ENCODE measurements around the gene FMNL2. TPM values are rescaled to one million over a fixed set of nuclear protein-coding genes. Genes with fewer than 3 reads are reported as not detected.

The FMNL2 gene
- total RNA-seq, 1 experiment from 2014 or later, result 33.6 TPM

DNA sequence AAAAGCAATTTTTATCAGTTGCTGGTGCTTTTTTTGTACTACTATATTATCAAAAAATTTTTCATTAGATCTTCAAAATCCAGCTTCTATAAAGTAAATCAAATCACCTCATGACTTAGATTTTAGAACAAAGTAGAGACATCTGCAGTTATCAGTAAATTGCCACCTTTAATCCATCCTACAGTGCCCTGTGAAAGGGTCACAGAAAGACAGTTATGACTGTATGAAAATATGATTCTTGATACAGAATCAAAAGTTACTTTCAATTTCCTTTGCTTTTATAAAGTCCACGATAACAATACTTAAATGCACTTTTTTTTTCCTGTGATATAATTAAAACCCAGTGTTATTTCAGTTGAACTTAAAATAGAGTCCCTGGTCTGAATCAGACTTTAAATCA lies 320.9 kb downstream of the FMNL2 start:
- Histone ChIP-seq H2BK20ac (ENCODE audit: low read depth, low read length, poor library complexity, severe bottlenecking) (no peak overlapping the region), H3K4me1 (ENCODE audit: insufficient read depth, low read length) (no peaks in the 10 kb centered on the region), H2AFZ (ENCODE audit: low read length) (no peak overlapping the region), H3K18ac (ENCODE audit: insufficient read length, low read depth, low read length) (no peak overlapping the region), H3K9ac (ENCODE audit: extremely low read depth, insufficient read length, low read length) (no peak overlapping the region), H3K79me2 (ENCODE audit: insufficient read depth, low read length) (no peaks in the 10 kb centered on the region), H4K8ac (replicated peaks; ENCODE audit: insufficient read length, low read depth, low read length) (no peak overlapping the region), H2BK12ac (ENCODE audit: insufficient read length, low read depth, low read length) (no peak overlapping the region), H2BK120ac (ENCODE audit: low read depth, low read length, poor library complexity, severe bottlenecking) (no peak overlapping the region), H4K20me1 (ENCODE audit: control insufficient read depth, insufficient read depth, insufficient read length) (no peaks in the 10 kb centered on the region), H3K27ac (ENCODE audit: insufficient read length, low read depth, low read length) (no peak overlapping the region), H2AK5ac (ENCODE audit: insufficient read length, low read length) (no peak overlapping the region), H4K91ac (ENCODE audit: insufficient read length, low read depth, low read length) (no peak overlapping the region), H3K23ac (ENCODE audit: insufficient read length, low read depth, low read length) (no peak overlapping the region), H3K14ac (ENCODE audit: insufficient read depth, low read length) (no peak overlapping the region), H2BK5ac (ENCODE audit: insufficient read length, low read length) (no peak overlapping the region), H3K23me2 (ENCODE audit: insufficient read length, low read depth, low read length, poor library complexity, severe bottlenecking) (no peaks in the 10 kb centered on the region), H3K9me3 (ENCODE audit: control insufficient read depth, low read depth, low read length) (no peaks in the 10 kb centered on the region), H3K4me2 (ENCODE audit: insufficient read depth, insufficient read length, low read length) (no peak overlapping the region), H2BK15ac (ENCODE audit: low read depth, low read length) (no peak overlapping the region), H4K5ac (ENCODE audit: insufficient read length, low read depth, low read length) (no peak overlapping the region), H3K56ac (ENCODE audit: insufficient read length, low read depth, low read length) (no peak overlapping the region), H3K4ac (ENCODE audit: low read depth, low read length) (no peak overlapping the region), H3K79me1 (ENCODE audit: insufficient read depth, low read depth, low read length, poor library complexity, severe bottlenecking) (no peaks in the 10 kb centered on the region), H3T11ph (ENCODE audit: low read length) (no peak overlapping the region), H3K27me3 (ENCODE audit: insufficient read depth, low read length) (no peaks in the 10 kb centered on the region)
- no peak for DNase-seq
- Mint-ChIP-seq H3K27me3 (ENCODE audit: low read depth) (no peaks in the 10 kb centered on the region), H3K27ac (no peak overlapping the region), H3K9me3 (no peaks in the 10 kb centered on the region), H3K36me3 (ENCODE audit: insufficient read depth in 1 of 3, low read depth in 3 of 3) (peaks cover 30 to 73% (median 55%) of the 10 kb centered on the region in 3 experiments; a peak in 6 of 7 replicates), H3K4me3 (no peak overlapping the region), H3K4me1 (peaks cover 9 to 10% of the 10 kb centered on the region in 2 experiments)
- no peak for TF ChIP-seq CTCF (conservative IDR thresholded peaks at IDR 0.05)
- no CpG with 5 or more reads among the region's 1 CpG for WGBS (ENCODE audit: extremely low coverage, insufficient read length, low lambda C conversion rate)

All from H9 (cell line).